GM19438 (cell line): ENCODE measurements around the gene PAQR8.
"Not testable (repeated sequence)": the region's sequence is repeated elsewhere in the genome, so short reads cannot be mapped to it uniquely, and the experiment has no call there.

ENCODE experiments used
- ATAC-seq: cut with Tn5 transposase; IDR thresholded peaks from one replicate; pipeline ENCODE4 v1.9.1; 2021; ENCODE audit warnings: low read depth; ENCODE audit not compliant: unreplicated experiment

Gene PAQR8

GRCh38 chr6:52375780-52376556 is 14.0 kb downstream of the PAQR8 start:
- no peak for ATAC-seq

GRCh38 chr6:52376763-52377162 is 14.8 kb downstream of the PAQR8 start:
- no peak for ATAC-seq

GRCh38 chr6:52377538-52378221 is 15.7 kb downstream of the PAQR8 start:
- no peak for ATAC-seq

- no peak for ATAC-seq
Measured at GRCh38 chr6:52381249-52381648, 19.3 kb downstream of the PAQR8 start.

- ATAC-seq: no peak
Measured at GRCh38 chr6:52384145-52384766, 22.3 kb downstream of the PAQR8 start.

GRCh38 chr6:52385074-52385473 is 23.1 kb downstream of the PAQR8 start:
- no peak for ATAC-seq

- not testable (repeated sequence) for ATAC-seq
Measured at GRCh38 chr6:52388119-52388518, 26.2 kb downstream of the PAQR8 start.

GRCh38 chr6:52388790-52389189 is 26.8 kb downstream of the PAQR8 start:
- no peak for ATAC-seq

GRCh38 chr6:52389264-52389625 is 27.3 kb downstream of the PAQR8 start:
- no peak for ATAC-seq

- peak; percentile 66 for ATAC-seq
Measured at GRCh38 chr6:52389626-52390360, 27.8 kb downstream of the PAQR8 start.

GRCh38 chr6:52390361-52390727 is 28.4 kb downstream of the PAQR8 start:
- peak; percentile 45 for ATAC-seq

- no peak for ATAC-seq
Measured at GRCh38 chr6:52391599-52391998, 29.6 kb downstream of the PAQR8 start.

- no peak for ATAC-seq
Measured at GRCh38 chr6:52392944-52393343, 31.0 kb downstream of the PAQR8 start.

- no peak for ATAC-seq
Measured at GRCh38 chr6:52393780-52394179, 31.8 kb downstream of the PAQR8 start.

GRCh38 chr6:52394251-52394666 is 32.3 kb downstream of the PAQR8 start:
- peak; percentile 41 for ATAC-seq

GRCh38 chr6:52395969-52396368 is 34.0 kb downstream of the PAQR8 start:
- no peak for ATAC-seq

GRCh38 chr6:52399511-52400312 is 37.8 kb downstream of the PAQR8 start:
- no peak for ATAC-seq

GRCh38 chr6:52400313-52401041 is 38.5 kb downstream of the PAQR8 start:
- ATAC-seq: no peak

GRCh38 chr6:52403086-52403485 is 41.1 kb downstream of the PAQR8 start:
- no peak for ATAC-seq

GRCh38 chr6:52403627-52404026 is 41.7 kb downstream of the PAQR8 start:
- ATAC-seq: no peak
